NCI-H226 (cell line): ENCODE data around the gene TEC.
A peak's percentile ranks its signal among the peaks of the same experiment; 100 is the strongest.
"Not testable (repeated sequence)": the region's sequence is repeated elsewhere in the genome, so short reads cannot be mapped to it uniquely, and the experiment has no call there.

Experiments used
- DNase-seq: peaks from one replicate; pipeline ENCODE4 v3.0.0-alpha.2; 2015

TEC gene

DNA sequence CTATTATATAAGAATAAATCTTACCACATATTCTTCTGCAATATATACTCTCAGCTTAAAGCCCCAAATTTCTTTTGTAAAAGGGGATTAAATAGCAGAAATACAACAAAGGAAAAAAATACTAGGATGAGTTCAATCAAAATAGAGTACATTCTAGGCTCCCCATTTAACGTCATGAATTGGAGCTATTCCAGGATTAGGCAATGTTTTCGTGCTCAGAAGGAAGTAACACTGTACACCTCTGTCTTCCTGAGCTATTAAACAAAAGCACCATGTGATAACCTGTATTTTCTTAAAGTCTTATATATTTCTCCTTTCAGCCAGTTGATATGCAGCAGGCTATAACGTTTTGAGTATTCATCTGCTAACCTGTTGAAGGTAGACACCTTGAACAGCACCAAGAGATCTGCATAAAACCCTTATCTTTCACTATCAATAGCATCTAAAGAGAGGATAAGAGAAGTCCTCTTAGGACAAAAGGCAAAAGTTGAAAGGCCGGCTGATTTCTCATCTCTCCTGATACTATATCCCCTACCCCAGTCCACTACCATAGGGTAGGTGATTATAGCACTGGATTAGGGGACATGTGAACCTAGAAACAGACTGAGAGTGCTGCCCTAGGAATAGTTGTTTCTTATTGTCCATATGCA lies 31.5 kb downstream of the TEC start:
- peak; percentile 51 for DNase-seq

DNA sequence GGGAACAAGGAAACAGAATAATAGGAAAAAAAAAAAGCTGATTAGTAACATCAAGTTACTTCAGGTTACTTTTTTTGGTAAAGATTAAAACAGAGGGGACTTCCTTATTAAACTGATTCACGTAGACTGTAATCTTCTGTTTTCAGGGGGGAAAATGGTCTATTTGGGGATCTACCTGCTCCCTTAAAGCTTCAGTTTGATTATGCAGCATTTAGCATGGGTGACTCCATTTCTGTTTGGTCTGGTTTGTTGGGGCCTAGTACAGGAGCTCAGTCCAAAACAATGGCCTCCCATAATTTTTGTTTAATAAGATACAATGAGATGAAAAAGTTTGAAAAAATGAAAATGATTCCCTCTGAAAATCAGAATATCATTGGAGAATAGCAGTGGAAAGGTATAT lies 34.6 kb downstream of the TEC start:
- no peak for DNase-seq

DNA sequence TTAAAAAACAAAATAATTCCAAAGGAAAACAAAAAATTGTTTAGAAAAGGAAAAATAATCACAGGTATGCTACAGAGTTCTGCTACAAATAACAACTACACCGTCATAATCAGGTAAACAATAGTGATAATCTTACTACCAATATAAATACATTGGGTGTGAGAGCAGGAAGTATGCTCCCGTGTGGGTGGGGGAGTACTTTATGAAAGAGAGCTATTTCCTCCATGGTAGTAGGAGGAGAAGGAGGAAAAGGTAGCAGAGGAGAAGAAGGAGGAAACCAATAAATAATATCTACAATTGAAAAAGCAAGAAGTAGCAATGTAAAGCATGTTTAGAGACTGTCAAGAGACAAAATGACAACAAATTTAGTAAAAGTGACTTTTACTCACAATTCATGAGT lies 35.1 kb downstream of the TEC start:
- no peak for DNase-seq

DNA sequence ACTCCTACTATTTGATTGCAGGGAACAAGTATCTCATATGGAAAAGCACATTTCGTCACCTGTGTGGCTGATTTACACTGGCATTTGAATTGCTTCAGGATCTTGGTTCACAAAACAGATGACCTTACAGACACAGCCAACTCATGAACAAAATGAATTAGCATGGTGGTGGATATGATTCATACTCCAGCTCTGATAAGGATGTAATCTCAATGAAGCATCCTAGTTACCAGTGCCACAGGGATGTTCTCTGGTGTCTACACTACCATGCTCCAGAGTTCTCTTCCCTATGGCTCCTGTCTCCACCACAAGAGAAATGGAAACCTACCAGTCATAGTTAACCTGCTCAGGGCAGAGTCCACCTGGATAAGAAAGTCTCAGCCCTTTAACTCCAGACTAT lies 40.7 kb downstream of the TEC start:
- peak; percentile 90 for DNase-seq

DNA sequence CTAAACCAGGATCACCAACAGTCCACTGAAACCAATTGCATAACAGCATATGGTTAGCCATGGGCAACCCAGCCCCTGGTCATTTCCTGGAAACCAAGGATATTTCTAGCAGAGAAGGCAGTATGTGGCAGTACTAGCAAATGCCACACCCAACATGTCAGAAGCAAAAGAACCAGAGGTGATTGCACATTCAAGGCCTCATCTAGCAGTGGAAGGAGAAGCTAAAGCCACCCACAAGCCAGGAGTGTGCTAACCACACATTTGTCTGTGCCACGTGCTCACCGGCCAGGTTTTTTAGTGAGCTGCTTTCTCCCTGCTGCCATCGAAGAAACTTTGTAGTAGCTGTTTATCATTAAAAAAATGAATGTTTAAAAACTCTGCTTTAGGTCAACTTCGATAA lies 42.0 kb downstream of the TEC start:
- no peak for DNase-seq

DNA sequence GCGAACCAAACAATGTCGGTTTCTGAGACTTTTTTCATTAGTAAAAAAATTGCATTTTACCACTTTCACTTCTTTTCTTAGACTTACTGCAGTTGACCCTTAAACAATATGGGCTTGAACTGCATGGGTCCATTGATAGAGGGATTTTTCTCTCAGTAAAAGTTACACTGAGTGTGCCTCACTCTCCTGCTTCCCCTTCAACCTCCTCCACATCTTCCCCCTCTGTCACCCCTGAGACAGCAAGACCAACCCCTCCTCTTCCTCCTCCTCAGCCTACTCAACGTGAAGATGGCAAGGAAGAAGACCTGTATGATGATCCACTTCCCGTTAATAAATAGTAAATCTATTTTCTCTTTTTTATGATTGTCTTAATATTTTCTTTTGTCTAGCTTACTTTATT lies 43.4 kb downstream of the TEC start:
- DNase-seq: no peak

DNA sequence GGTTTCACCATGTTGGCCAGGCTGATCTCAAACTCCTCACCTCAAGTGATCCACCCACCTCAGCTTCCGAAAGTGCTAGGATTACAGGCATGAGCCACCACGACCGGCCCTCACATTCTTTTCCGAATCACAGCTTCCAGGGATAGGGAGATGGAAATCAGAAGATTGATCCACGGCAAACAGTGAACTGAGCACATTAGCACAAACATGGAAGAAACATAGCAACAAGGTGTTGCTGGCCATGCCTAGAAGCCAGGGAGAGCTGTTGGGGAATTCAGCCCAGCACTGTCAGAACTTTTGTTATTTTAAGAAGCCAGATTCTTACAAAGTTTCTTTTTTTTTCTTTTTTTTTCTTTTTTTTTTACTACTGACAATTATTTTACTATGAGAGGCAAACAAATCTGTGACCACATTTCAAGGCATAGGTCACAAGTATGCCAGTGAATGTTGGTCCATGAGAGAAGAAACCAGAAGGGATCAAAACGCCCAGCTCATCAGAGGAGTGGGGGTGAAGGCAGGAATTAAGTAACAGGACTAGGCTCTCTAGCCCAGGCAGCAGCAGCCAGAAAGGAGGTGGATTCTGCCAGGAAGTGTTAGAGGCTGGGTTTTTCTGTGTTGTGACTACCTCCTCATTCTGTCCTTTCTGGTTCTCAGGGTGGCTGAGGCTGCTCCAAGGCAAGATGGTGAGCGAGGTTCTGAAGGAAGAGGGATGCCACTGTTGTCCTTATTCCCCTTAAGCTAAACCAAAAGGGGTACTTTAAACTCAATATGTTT lies 44.1 kb downstream of the TEC start:
- no peak for DNase-seq

DNA sequence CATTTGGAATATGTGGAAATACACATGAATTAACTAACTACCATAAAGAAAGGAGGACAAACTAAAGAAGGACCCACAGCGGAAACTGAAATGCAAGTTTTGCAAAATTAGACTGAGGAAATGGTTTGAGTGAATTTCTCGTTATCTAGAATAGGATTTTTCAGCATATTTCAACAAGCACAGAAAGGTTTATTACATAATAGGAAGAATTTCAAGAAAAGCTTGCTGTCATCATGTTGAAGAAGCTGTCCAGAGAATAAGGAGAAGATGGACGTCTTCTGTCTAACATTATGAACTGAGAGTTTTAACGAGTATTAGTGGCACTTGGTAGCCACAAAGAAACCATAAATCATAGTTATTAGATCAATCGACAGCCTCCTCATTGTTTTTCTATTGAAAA lies 45.0 kb downstream of the TEC start:
- no peak for DNase-seq

DNA sequence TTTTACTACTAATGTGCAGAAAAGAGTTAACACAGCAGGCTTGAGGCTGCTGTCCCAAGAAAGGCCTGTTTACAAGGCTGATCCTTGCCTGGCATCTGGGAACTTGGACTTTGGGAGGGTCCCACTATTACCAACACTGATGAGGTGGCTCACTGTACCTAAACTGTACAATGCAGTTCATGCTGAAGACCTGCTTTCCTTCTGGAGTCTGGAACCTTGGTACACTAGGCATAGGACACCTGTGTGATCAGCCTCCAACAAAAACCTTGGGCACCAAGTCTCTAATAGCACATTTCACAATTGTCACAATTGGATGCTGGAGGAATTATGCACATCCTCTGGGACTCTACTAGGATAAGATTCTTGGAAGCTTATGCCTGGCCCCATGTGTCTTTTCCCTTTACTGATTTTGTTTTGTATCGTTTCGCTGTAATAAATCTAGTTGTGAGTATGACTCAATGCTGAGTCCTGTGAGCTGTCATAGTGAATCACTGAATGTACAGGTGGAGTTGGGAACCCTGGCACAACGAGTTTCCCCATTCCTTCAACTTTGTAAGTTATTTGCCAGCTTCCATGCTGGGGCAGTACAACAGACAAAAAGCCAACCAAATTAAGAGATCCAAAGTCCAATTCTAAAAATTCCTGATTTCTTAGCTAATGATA lies 45.9 kb downstream of the TEC start:
- DNase-seq: peak; percentile 58

DNA sequence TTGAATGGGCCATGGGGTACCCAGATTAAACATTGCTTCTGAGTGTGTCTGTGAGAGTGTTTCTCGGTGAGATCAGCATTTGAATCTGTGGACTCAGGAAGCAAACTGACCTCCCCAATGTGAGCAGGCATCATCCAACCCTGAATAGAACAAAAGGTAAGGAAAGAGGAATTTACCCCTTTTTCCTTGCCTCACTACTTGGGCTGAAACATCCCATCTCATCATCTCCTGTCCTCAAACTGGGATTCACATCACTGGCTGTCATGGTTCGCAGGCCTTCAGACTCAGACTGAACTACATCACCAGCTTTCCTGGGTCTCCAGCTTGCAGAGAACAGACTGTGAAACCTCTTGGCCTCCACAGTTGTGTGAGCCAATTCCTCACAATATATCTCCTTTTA lies 47.1 kb downstream of the TEC start:
- no peak for DNase-seq

DNA sequence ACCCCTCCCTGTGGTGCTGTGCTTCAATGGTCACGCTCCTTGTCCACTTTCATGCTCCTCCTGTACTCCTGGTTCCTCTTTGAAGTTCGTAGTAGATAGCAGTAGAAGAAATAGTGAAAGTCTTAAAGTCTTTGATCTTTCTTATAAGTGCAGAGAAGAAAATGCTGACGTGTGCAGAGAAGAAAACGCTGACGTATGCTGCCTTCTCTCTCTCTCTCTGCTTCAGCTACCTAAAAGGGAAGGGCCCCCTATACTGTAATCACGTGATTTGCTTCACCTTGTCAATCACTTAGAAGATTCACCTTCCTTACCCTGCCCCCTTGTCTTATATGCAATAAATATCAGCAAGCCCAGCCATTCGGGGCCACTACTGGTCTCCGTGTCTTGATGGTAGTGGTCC lies 50.2 kb downstream of the TEC start:
- not testable (repeated sequence) for DNase-seq

DNA sequence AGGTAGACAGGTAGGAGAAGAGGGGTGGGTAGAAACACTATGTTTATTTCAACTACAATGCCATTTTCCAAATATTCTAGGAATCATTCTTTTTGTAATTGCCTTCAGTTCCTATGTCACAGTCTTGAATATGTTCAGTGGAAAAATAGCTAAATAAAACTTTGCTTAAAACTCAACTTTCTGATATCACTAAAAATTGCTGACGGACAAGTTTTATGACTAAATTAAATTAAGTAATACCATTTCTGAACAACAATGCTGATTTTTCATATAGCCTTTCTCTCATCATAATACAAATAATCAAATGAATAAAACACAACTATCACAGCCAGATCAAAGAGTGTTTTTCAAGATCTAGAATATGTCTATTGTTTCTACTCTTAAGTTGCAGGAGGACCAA lies 53.1 kb downstream of the TEC start:
- no peak for DNase-seq

DNA sequence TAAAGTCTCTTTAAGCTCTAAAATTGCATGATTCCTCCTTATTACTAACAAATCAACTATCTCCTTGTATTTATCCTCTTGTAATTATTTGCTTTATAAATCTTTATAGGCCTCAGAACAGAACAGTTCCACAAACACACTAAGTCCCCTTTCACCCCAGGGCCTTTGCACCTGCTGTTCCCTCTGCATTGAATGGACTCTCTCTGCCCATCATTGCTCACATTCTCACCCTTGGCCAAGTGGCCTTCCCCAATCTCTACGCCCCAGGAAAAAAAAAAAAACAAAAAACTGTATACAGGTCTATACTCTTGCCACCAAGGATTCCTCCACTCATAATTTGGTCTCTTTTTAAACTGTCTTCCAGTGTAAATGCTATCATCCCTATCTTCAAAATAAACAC lies 53.7 kb downstream of the TEC start:
- no peak for DNase-seq

DNA sequence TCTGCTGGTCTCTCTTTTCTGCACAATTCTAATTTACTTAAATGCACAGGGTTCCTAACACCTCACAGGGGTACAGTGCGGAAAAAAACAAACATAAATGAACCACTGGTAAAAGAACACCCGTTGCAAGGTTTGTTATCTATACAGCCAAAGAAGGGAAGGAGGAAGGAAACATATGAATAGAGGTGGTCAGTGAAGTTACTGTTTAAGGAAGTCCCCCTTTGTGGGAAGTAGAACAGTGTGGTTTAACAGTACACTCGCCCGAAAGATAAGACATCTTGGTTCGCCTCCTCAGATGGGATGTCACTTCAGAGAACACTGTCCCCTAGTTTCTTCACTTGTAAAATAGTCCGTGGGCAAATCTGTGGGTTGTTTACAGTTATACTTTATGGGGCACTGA lies 57.5 kb downstream of the TEC start:
- DNase-seq: no peak

DNA sequence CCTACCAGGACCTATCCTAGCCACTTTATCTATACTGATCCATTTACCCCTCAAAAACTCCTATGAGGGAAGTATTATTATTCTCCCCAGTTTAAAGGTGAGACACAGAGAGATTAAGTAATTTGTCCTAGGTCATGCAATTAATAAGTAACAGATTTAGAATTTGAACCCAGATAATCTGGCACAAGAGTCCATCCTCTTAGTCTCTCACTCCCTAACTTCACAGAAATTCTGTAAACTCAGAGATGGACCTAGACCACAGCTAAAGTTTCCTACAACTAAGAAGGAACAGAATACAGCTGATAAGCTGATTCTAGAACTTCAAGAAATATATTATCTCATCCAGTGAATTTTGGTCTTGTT lies 58.7 kb downstream of the TEC start:
- DNase-seq: no peak

DNA sequence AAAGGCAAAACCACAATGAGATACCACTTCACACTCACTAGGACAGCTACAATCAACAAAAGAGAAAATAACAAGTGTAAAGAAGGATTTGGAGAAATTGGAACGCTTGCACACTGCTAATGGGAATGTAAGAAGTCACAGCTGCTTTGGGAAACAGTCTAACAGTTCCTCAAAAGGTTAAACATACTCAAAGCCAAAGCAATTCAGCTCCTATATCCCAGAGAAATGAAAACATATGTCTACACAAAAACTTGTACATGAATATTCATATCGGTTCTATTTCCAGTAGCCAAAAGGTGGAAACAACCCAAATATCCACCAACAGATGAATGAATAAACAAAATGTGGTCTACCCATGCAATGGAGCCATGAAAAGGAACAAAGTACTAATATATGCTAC lies 64.0 kb downstream of the TEC start:
- no peak for DNase-seq

DNA sequence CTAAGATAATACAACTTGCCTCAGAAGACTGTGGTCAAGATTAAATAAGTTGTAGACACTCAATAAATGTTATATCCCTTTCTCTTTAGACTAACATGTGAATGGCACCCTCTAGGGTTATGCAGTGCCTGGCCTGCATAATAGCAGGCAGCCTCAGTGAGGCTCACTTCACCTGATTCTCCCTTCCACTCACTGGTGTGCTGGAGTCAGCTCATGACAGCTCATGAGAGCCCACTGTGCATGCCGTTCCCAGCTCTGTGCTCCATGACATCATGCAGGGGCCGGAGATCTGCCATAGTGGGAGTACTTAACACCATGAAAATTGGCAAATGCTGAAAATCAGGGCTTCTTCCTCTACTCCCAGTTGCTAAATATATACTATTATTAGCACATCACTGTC lies 64.5 kb downstream of the TEC start:
- no peak for DNase-seq

DNA sequence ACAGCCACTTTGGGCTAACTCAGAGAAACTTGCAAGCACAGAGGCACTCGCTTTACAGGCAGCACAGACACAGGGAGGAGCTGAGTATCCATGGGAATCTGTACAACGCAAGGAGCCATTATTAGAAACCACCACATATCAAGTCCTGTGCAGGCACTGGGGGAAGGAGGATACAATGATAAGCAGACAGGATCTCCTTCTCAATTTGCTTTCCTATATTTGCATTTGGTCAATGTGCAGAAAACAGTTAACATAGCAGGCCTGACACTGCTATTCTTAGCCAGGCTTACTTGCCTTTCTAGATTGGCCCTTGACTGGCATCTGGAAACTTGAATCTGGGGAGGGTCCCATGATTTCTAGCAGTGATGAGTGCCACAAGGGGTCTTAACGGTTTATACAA lies 65.8 kb downstream of the TEC start:
- no peak for DNase-seq

DNA sequence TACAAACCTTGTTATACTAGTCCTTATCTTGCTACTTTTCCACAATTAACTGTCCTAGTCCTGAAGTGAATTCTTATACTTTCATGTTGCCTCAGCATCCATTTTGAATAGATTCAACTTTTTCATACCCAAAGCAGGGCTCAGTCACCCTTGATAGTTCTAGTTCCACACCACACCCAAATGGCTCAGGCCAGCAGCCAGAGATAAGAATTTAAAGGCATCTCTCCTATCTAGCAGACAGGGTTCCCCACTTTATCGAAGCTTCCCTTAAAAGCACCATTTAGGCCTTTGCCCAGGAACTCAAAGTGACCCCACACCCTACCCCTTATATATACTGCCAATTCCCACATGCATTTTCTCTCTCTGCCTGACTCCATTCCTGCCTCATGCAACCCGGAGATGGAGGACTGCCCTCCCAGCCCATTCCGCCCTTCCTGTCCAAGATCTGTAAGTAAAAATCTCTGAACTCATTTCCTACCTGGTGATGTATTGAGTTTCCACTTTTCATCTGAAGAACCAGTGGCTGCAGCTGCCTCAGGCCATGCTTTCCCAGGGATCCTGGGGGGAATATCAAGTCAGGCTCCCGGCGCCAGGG lies 71.9 kb downstream of the TEC start:
- no peak for DNase-seq

DNA sequence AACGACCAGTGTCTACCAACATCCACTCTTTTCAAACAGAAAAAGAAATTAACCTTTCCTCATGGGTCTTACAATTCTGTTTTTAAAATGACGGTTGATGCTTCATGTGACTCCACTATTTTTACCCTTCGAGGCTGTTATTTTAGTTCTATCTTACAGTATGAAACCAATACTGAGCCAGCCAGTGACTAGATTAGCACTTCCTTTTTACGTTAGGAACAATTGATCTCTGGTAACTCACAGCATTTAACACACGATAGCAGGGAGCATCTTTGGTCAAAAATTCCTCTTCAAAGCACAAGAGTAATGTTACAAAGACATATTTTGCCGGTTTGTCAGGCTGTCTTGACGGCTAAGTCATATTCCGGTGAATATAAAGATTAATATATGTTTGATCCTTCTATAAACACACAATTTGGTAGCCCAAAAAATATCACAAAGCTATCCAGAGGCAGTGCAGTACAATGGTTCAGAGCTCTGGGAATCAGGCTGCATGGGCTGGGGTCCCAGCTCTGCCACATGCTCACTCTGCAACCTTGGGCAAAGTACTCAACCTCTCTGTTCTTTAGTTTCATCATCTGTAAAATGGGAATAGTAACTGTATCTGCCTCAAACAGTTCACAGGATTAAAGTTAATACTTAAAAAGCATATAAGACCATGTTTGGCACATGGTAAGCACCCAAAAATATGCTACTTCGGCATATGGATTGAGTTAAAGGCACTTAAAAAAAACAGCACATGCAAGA lies 72.7 kb downstream of the TEC start:
- no peak for DNase-seq

DNA sequence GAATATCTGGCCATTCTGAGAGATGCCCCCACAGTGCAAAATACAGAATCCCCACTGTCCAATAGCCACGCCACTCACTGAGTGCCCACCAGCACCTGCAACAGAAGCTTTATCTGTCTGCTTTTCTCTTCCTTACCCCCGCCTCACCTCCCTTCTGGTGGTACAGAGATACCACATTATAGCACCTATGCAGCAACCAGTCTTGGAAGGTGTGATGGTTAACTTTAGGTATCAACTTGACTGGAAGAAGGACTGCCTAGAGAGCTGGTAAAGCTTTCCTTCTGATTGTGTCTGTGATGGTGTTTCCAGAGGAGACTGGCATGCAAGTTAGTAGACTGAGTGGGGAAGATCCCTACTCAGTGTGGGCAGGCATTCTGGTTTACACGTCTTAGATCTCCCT lies 73.8 kb downstream of the TEC start:
- no peak for DNase-seq

DNA sequence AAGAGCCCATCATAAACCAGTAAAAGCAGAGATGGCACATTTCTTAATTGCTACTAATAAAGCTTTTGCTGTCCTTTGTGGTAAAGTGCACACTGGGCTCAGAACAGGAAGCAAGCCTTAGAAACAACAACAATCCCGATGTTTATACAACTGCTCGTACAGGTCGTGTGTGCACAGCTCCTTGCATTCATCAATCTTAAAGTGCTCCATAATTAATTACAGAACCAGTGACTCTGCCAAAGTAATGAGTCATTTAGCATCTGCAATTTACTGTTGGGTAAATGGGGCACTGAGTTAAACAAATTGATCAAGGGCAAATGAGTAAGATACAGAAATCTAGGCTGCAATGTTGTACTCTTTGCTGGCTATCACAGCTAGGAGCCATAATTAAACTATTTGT lies 74.3 kb downstream of the TEC start:
- DNase-seq: no peak

DNA sequence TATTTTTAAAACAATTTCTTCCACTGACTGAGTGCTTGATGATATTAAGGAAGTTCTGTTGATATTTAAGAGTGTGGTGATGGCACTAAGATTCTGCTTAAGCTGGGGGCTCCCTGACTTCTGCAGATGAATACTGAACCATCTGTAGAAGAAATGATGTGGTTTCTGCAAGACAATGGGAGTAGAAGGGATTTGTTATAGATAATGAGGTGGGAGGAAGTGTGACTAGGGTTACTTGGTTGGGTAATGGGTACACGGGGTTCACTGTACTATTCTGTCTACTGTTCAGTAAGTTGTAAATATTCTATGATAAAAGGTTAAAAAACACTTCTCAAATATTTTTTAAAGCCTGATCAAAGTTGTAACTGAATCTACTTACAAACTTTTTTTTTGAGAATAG lies 74.7 kb downstream of the TEC start:
- no peak for DNase-seq
